Endometrium (tissue), 2 donors: ENCODE data around the gene KCNQ1.

Experiments
- FAIRE-seq: peaks from 2 replicates; lab custom pipeline; 2012; peaks lifted over from hg19 to GRCh38; lab: Jason Lieb, UNC
- donor health status: control.
- donor health status: control.

Gene KCNQ1

GRCh38 chr11:2699531-2700414 is 255.0 kb downstream of the KCNQ1 start, which contains the start of gene KCNQ1OT1:
KCNQ1OT1 (minus strand) TSS chr11:2699994.
- no peak for FAIRE-seq

GRCh38 chr11:2700415-2701211 is 255.8 kb downstream of the KCNQ1 start:
- no peak for FAIRE-seq

GRCh38 chr11:2701230-2701629 is 256.4 kb downstream of the KCNQ1 start:
- no peak for FAIRE-seq

- FAIRE-seq, result no peak
Observed at GRCh38 chr11:2701898-2702434, 257.2 kb downstream of the KCNQ1 start.

- no peak for FAIRE-seq
Observed at GRCh38 chr11:2702771-2703362, 258.1 kb downstream of the KCNQ1 start.

- no peak for FAIRE-seq
Observed at GRCh38 chr11:2703363-2704141, 258.7 kb downstream of the KCNQ1 start.

- FAIRE-seq, result no peak
Observed at GRCh38 chr11:2704356-2704755, 259.5 kb downstream of the KCNQ1 start.

GRCh38 chr11:2704896-2705606 is 260.2 kb downstream of the KCNQ1 start:
- FAIRE-seq, result no peak

GRCh38 chr11:2706321-2706720 is 261.5 kb downstream of the KCNQ1 start:
- no peak for FAIRE-seq

- FAIRE-seq, result no peak
Observed at GRCh38 chr11:2707736-2708135, 262.9 kb downstream of the KCNQ1 start.

- no peak for FAIRE-seq
Observed at GRCh38 chr11:2708151-2708581, 263.4 kb downstream of the KCNQ1 start.

- no peak for FAIRE-seq
Observed at GRCh38 chr11:2708757-2709281, 264.0 kb downstream of the KCNQ1 start.

- no peak for FAIRE-seq
Observed at GRCh38 chr11:2709429-2709828, 264.6 kb downstream of the KCNQ1 start.

- FAIRE-seq, result no peak
Observed at GRCh38 chr11:2711161-2711560, 266.4 kb downstream of the KCNQ1 start.

GRCh38 chr11:2713094-2713493 is 268.3 kb downstream of the KCNQ1 start:
- peak; percentile 88 for FAIRE-seq

- no peak for FAIRE-seq
Observed at GRCh38 chr11:2713661-2714462, 269.1 kb downstream of the KCNQ1 start.

GRCh38 chr11:2714463-2714800 is 269.6 kb downstream of the KCNQ1 start:
- no peak for FAIRE-seq

GRCh38 chr11:2714871-2715270 is 270.1 kb downstream of the KCNQ1 start:
- no peak for FAIRE-seq

GRCh38 chr11:2715716-2716350 is 271.0 kb downstream of the KCNQ1 start:
- no peak for FAIRE-seq
